A673 (cell line): ENCODE results near the gene LCN10.

Experiments used
- EZH2 ChIP-seq: fragments of 200-600 bp; sonication (generic); IDR thresholded peaks from 2 replicates; pipeline ENCODE4 v1.6.1; 2017; ENCODE audit warnings: borderline replicate concordance, low read depth, mild to moderate bottlenecking, mixed read lengths, antibody characterized with exemption, low read length; ENCODE audit not compliant: poor library complexity, severe bottlenecking
- TF ChIP-seq, protein P1 (sequence below): fragments of 300-800, 200-600 bp; sonication (generic); conservative IDR thresholded peaks from 2 replicates; pipeline ENCODE4 v1.5.1; 2017; ENCODE audit warnings: low read depth, mild to moderate bottlenecking, antibody characterized with exemption, low read length, moderate library complexity, mixed read lengths

- TF ChIP-seq, protein P1, sequence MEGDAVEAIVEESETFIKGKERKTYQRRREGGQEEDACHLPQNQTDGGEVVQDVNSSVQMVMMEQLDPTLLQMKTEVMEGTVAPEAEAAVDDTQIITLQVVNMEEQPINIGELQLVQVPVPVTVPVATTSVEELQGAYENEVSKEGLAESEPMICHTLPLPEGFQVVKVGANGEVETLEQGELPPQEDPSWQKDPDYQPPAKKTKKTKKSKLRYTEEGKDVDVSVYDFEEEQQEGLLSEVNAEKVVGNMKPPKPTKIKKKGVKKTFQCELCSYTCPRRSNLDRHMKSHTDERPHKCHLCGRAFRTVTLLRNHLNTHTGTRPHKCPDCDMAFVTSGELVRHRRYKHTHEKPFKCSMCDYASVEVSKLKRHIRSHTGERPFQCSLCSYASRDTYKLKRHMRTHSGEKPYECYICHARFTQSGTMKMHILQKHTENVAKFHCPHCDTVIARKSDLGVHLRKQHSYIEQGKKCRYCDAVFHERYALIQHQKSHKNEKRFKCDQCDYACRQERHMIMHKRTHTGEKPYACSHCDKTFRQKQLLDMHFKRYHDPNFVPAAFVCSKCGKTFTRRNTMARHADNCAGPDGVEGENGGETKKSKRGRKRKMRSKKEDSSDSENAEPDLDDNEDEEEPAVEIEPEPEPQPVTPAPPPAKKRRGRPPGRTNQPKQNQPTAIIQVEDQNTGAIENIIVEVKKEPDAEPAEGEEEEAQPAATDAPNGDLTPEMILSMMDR: no peak
- no peak for TF ChIP-seq EZH2
Observed at GRCh38 chr9:136784997-136785361, 42.2 kb upstream of the LCN10 start.
